IgD-negative memory B cell (primary cell): Measurements from ENCODE around the gene KIF26B. TPM values are rescaled to one million over a fixed set of nuclear protein-coding genes. Genes with fewer than 3 reads are reported as not detected.
"Not testable (repeated sequence)": the region's sequence is repeated elsewhere in the genome, so short reads cannot be mapped to it uniquely, and the experiment has no call there.

ENCODE experiments used
- H3K27ac Mint-ChIP-seq, 3 donors: one replicate each; pipeline ENCODE4 v1.8.0; 2020 to 2022; ENCODE audit warnings: mild to moderate bottlenecking in 3 of 3, mixed read lengths in 3 of 3, moderate library complexity in 1 of 3
- H3K27me3 Mint-ChIP-seq: one replicate; pipeline ENCODE4 v1.8.0; 2021; ENCODE audit warnings: mixed read lengths
- H3K36me3 Mint-ChIP-seq: one replicate; pipeline ENCODE4 v1.8.0; 2020; ENCODE audit warnings: mild to moderate bottlenecking, mixed read lengths
- H3K4me1 Mint-ChIP-seq, 3 donors: one replicate each; pipeline ENCODE4 v1.8.0; 2020 to 2022; ENCODE audit warnings: mixed read lengths in 3 of 3, mild to moderate bottlenecking in 1 of 3
- H3K4me3 Mint-ChIP-seq, 4 donors: one replicate each; pipeline ENCODE4 v1.8.0; 2020 to 2022; ENCODE audit warnings: mild to moderate bottlenecking in 4 of 4, mixed read lengths in 4 of 4, moderate library complexity in 3 of 4
- H3K9me3 Mint-ChIP-seq, 3 donors: one replicate each; pipeline ENCODE4 v1.8.0; 2020 to 2021; ENCODE audit warnings: mixed read lengths in 3 of 3, mild to moderate bottlenecking in 1 of 3
- polyA plus RNA-seq: library from polyadenylated mRNA; unstranded; fragments of 300-500 nt; fragmentation: Illumina TruSeq; gene quantifications from one replicate; pipeline ENCODE4 v1.2.3, GENCODE V29; 2021

Gene KIF26B
- polyA plus RNA-seq, 1 donor from 2014 or later, result 0.29 TPM

- H3K36me3 Mint-ChIP-seq, result peaks cover 2% of the 10 kb centered on the region
- no peak overlapping the region for H3K4me3 Mint-ChIP-seq
- no peaks in the 10 kb centered on the region for H3K9me3 Mint-ChIP-seq
- no peak overlapping the region for H3K27ac Mint-ChIP-seq
- H3K27me3 Mint-ChIP-seq, result no peaks in the 10 kb centered on the region
- H3K4me1 Mint-ChIP-seq, result no peaks in the 10 kb centered on the region
Observed at GRCh38 chr1:245663841-245664240, 509.1 kb downstream of the KIF26B start.

- Mint-ChIP-seq H3K27ac (no peak overlapping the region), H3K4me1 (peaks cover 0 to 3% (median 0%) of the 10 kb centered on the region in 3 donors), H3K27me3 (no peaks in the 10 kb centered on the region)
Observed at GRCh38 chr1:245666412-245666811, 511.6 kb downstream of the KIF26B start.

GRCh38 chr1:245671349-245671748 lies 516.6 kb downstream of the KIF26B start:
- H3K36me3 Mint-ChIP-seq, result peaks cover 2% of the 10 kb centered on the region
- peaks cover 0 to 3% (median 0%) of the 10 kb centered on the region in 3 donors for H3K9me3 Mint-ChIP-seq

More at GRCh38 chr1:245666412-245666811, 511.6 kb downstream of the KIF26B start:
- Mint-ChIP-seq H3K9me3 (peaks cover 0 to 3% (median 0%) of the 10 kb centered on the region in 3 donors), H3K36me3 (peaks cover 2% of the 10 kb centered on the region), H3K4me3 (no peak overlapping the region)

GRCh38 chr1:245671966-245672767 lies 517.4 kb downstream of the KIF26B start:
- H3K27ac Mint-ChIP-seq, result no peak overlapping the region
- no peaks in the 10 kb centered on the region for H3K27me3 Mint-ChIP-seq
- peaks cover 0 to 3% (median 0%) of the 10 kb centered on the region in 3 donors for H3K9me3 Mint-ChIP-seq
- peaks cover 7 to 11% (median 10%) of the 10 kb centered on the region in 3 donors for H3K4me1 Mint-ChIP-seq
- peaks cover 6% of the 10 kb centered on the region for H3K36me3 Mint-ChIP-seq
- H3K4me3 Mint-ChIP-seq, result no peak overlapping the region

More at GRCh38 chr1:245671349-245671748, 516.6 kb downstream of the KIF26B start:
- Mint-ChIP-seq H3K27me3 (no peaks in the 10 kb centered on the region), H3K4me3 (no peak overlapping the region), H3K27ac (no peak overlapping the region), H3K4me1 (peaks cover 7 to 11% (median 10%) of the 10 kb centered on the region in 3 donors)

GRCh38 chr1:245672836-245673656 lies 518.3 kb downstream of the KIF26B start:
- H3K36me3 Mint-ChIP-seq, H3K4me3 Mint-ChIP-seq, H3K9me3 Mint-ChIP-seq, H3K27me3 Mint-ChIP-seq: not testable (repeated sequence)
- Mint-ChIP-seq H3K27ac (peak overlapping the region in 2 of 3 donors; percentile 2 to 58), H3K4me1 (peaks cover 7 to 11% (median 10%) of the 10 kb centered on the region in 3 donors)

- Mint-ChIP-seq H3K4me1 (peaks cover 7 to 11% (median 10%) of the 10 kb centered on the region in 3 donors), H3K4me3 (no peak overlapping the region), H3K27me3 (no peaks in the 10 kb centered on the region), H3K36me3 (peaks cover 3% of the 10 kb centered on the region), H3K9me3 (peaks cover 0 to 3% (median 0%) of the 10 kb centered on the region in 3 donors), H3K27ac (peak overlapping the region in 1 of 3 donors; percentile 58)
Observed at GRCh38 chr1:245673881-245674414, 519.2 kb downstream of the KIF26B start.

GRCh38 chr1:245677461-245678240 lies 522.9 kb downstream of the KIF26B start:
- Mint-ChIP-seq H3K9me3 (no peaks in the 10 kb centered on the region), H3K36me3 (peaks cover 5% of the 10 kb centered on the region), H3K27me3 (no peaks in the 10 kb centered on the region), H3K27ac (peak overlapping the region in 1 of 3 donors; percentile 76), H3K4me3 (peak overlapping the region in 1 of 4 donors; percentile 36), H3K4me1 (peaks cover 7 to 23% (median 11%) of the 10 kb centered on the region in 3 donors)

GRCh38 chr1:245678860-245679411 lies 524.2 kb downstream of the KIF26B start:
- H3K27me3 Mint-ChIP-seq, result no peaks in the 10 kb centered on the region
- H3K4me1 Mint-ChIP-seq, result peaks cover 4 to 17% (median 8%) of the 10 kb centered on the region in 3 donors
- no peak overlapping the region for H3K4me3 Mint-ChIP-seq
- peaks cover 5% of the 10 kb centered on the region for H3K36me3 Mint-ChIP-seq
- H3K27ac Mint-ChIP-seq, result peak overlapping the region in 1 of 3 donors; percentile 57
- no peaks in the 10 kb centered on the region for H3K9me3 Mint-ChIP-seq

- peak overlapping the region in 3 of 4 donors; percentile 39 to 68 (median 67) for H3K4me3 Mint-ChIP-seq
- H3K9me3 Mint-ChIP-seq, result no peaks in the 10 kb centered on the region
- H3K27ac Mint-ChIP-seq, result peak overlapping the region in 1 of 3 donors; percentile 55
- H3K4me1 Mint-ChIP-seq, result peaks cover 0 to 12% (median 4%) of the 10 kb centered on the region in 3 donors
- peaks cover 5% of the 10 kb centered on the region for H3K36me3 Mint-ChIP-seq
- no peaks in the 10 kb centered on the region for H3K27me3 Mint-ChIP-seq
Observed at GRCh38 chr1:245679821-245680780, 525.3 kb downstream of the KIF26B start.

DNA sequence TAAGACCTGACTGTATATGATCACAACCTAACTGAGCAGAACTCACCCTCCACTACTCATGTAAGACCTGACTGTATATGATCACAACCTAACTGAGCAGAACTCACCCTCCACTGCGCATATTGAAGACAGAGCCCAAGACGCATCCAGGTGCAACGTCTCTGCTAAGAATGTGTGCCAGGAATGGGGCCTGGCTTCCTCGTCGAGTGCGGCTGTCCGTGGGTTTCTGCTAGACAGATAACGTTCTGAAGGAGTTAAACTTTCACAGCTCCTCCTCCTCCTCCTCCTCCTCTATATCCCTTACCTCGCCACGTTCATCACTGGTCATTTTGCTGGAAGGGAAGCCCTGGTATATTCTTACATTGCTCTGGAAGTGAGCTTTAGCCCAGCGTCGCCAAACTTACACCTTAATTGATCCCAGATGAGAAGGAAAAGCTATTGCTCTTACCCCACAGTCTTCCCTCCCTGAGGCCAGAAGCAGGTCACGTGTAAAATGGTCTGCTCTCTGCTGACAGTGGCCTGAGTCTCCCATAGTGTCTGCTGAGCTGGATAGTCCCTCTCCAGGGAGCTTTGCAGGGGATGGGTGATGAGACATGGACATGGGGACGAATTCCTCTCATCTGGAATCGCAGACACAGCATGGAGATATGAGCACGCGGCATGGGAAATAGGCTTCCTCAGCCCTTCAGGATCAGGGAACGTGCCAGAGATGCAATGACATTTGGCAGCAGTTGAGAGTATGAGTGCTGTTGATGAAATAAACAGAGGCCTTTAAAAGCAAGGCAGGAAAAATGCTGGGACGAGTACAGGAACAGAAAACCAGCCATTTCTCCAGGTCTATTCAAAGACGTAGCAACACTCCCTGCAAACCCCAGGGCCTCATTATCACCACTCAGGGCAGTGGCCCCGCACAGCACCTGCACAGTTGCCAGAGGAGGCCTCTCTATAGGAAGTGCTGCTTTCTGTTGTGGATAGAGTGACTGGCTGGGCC lies 528.1 kb downstream of the KIF26B start:
- Mint-ChIP-seq H3K27me3 (peaks cover 4% of the 10 kb centered on the region), H3K4me3 (no peak overlapping the region), H3K27ac (no peak overlapping the region), H3K9me3 (no peaks in the 10 kb centered on the region), H3K4me1 (peaks cover 4 to 16% (median 6%) of the 10 kb centered on the region in 3 donors), H3K36me3 (peaks cover 4% of the 10 kb centered on the region)

GRCh38 chr1:245683676-245684075 lies 528.9 kb downstream of the KIF26B start:
- no peak overlapping the region for H3K27ac Mint-ChIP-seq
- H3K27me3 Mint-ChIP-seq, result peaks cover 4% of the 10 kb centered on the region
- H3K4me3 Mint-ChIP-seq, result no peak overlapping the region
- peaks cover 4 to 16% (median 6%) of the 10 kb centered on the region in 3 donors for H3K4me1 Mint-ChIP-seq
- peaks cover 4% of the 10 kb centered on the region for H3K36me3 Mint-ChIP-seq
- no peaks in the 10 kb centered on the region for H3K9me3 Mint-ChIP-seq

DNA sequence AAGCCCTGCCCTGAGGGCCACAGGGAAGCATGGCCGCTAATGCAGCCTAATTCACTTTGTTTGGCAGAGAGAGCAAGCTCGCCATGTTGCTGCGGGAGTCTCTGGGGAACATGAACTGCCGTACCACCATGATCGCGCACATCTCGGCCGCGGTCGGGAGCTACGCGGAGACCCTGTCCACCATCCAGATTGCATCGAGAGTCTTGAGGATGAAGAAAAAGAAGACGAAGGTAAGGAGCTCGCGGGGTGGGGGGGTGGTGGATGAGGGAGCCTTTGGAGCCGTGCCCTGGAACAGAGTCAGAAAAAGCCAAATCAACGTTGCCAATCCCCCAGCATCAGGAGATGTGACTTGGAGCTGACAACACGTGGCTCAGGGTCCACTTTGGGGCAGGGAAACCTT lies 529.4 kb downstream of the KIF26B start:
- Mint-ChIP-seq H3K27me3 (peaks cover 4% of the 10 kb centered on the region), H3K36me3 (peaks cover 4% of the 10 kb centered on the region), H3K4me3 (no peak overlapping the region), H3K27ac (no peak overlapping the region), H3K9me3 (no peaks in the 10 kb centered on the region), H3K4me1 (peaks cover 4 to 16% (median 5%) of the 10 kb centered on the region in 3 donors)
